HCT116 (cell line): ENCODE measurements around the gene MGST2. TPM values are rescaled to one million over a fixed set of nuclear protein-coding genes. Genes with fewer than 3 reads are reported as not detected.

Source experiments
- ATAC-seq: fragments of 200-7000 bp; cut with Tn5 transposase; 2 replicates; pipeline ENCODE4 v1.9.1; 2020; ENCODE audit warnings: mild to moderate bottlenecking, moderate library complexity
- BruUV-seq: library from RNA; stranded (reverse); fragments of 400-500 nt; replicated peaks from 2 replicates; lab custom pipeline; 2021; lab: Mats Ljungman, UMichigan
- CTCF ChIA-PET: fragments of 300-600 bp; sonication (Branson Sonifier 250); formaldehyde crosslinking; loops from one replicate; lab custom pipeline; 2021; ENCODE audit warnings: antibody characterized with exemption; lab: Charles Lee
- POLR2A ChIA-PET: fragments of 300-600, 350-600 bp; sonication (Branson Sonifier 250); formaldehyde crosslinking; loops from one replicate; lab custom pipeline; 2021; ENCODE audit warnings: antibody characterized with exemption; lab: Charles Lee
- RAD21 ChIA-PET, 2 experiments: fragments of 300-600 bp; sonication (Branson Sonifier 250); formaldehyde crosslinking; loops; one replicate each; lab custom pipeline; 2023; ENCODE audit warnings: low total read pairs in 2 of 2; ENCODE audit not compliant: uncharacterized antibody in 2 of 2, unreplicated experiment in 2 of 2, low non-redundant PET in 1 of 2; lab: Charles Lee
- DNase-seq: peaks from one replicate; pipeline ENCODE4 v3.0.0-alpha.2; 2010; ENCODE audit warnings: low read depth, low spot score
- H2AFZ ChIP-seq: fragments of 200-600 bp; shearing (Covaris generic), sonication (generic); 2 replicates; pipeline ENCODE4 v1.6.1; 2017; ENCODE audit warnings: low read depth, mixed run types, mixed read lengths, antibody characterized with exemption, low read length; ENCODE audit not compliant: poor library complexity, severe bottlenecking
- H3K27ac ChIP-seq: 2 replicates; pipeline ENCODE4 v1.5.1; 2012; ENCODE audit warnings: low read depth, low read length
- H3K27me3 ChIP-seq: fragments of 200-600 bp; sonication (generic); 2 replicates; pipeline ENCODE4 v1.6.1; 2016; ENCODE audit warnings: mixed run types, low read length, mixed read lengths; ENCODE audit not compliant: insufficient read depth
- H3K36me3 ChIP-seq, 2 experiments: fragments of 200-500 bp in 1 of 2; fragments of 200-600 bp in 1 of 2; sonication (Bioruptor generic) in 1 of 2; sonication (generic) in 1 of 2; 2 replicates each; pipeline versions ENCODE4 v1.5.1 to v1.6.1; 2014 to 2016; ENCODE audit warnings: low read length in 2 of 2, inconsistent platforms in 1 of 2, mixed read lengths in 1 of 2, mixed run types in 1 of 2; ENCODE audit not compliant: insufficient read depth in 2 of 2, control insufficient read depth in 1 of 2
- H3K4me1 ChIP-seq, 2 experiments: fragments of 200-600 bp in 1 of 2; sonication (generic) in 1 of 2; 2 replicates each; pipeline versions ENCODE4 v1.5.1 to v1.6.1; 2012 to 2017; ENCODE audit warnings: low read length in 2 of 2, inconsistent platforms in 1 of 2, mild to moderate bottlenecking in 1 of 2, mixed read lengths in 1 of 2, mixed run types in 1 of 2, moderate library complexity in 1 of 2; ENCODE audit not compliant: insufficient read depth in 2 of 2, control insufficient read depth in 1 of 2
- H3K4me2 ChIP-seq: fragments of 200-600 bp; sonication (generic); 2 replicates; pipeline ENCODE4 v1.6.1; 2017; ENCODE audit warnings: mixed run types, low read length, mixed read lengths
- H3K4me3 ChIP-seq, 2 experiments: fragments of 200-600 bp in 1 of 2; sonication (generic) in 1 of 2; replicated peaks in 1 of 2; 2 replicates each; pipeline ENCODE4 v1.5.1; 2011 to 2016; ENCODE audit warnings: low read length in 2 of 2, control low read depth in 1 of 2, low read depth in 1 of 2, mild to moderate bottlenecking in 1 of 2, mixed read lengths in 1 of 2, mixed run types in 1 of 2
- H3K79me2 ChIP-seq: fragments of 200-600 bp; sonication (generic); 2 replicates; pipeline ENCODE4 v1.6.1; 2017; ENCODE audit warnings: mild to moderate bottlenecking, mixed run types, low read length, moderate library complexity, mixed read lengths; ENCODE audit not compliant: insufficient read depth
- H3K9ac ChIP-seq: fragments of 200-600 bp; sonication (generic); 2 replicates; pipeline ENCODE4 v1.6.1; 2016; ENCODE audit warnings: low read length, mixed read lengths
- H3K9me2 ChIP-seq: fragments of 200-600 bp; sonication (generic), shearing (Covaris generic); 2 replicates; pipeline ENCODE4 v1.6.1; 2017; ENCODE audit warnings: mixed run types, mild to moderate bottlenecking, moderate library complexity; ENCODE audit not compliant: insufficient read depth
- H3K9me3 ChIP-seq, 2 experiments: fragments of 200-500 bp in 1 of 2; fragments of 200-600 bp in 1 of 2; sonication (Bioruptor generic) in 1 of 2; sonication (generic) in 1 of 2; 2 replicates each; pipeline ENCODE4 v1.6.1; 2014 to 2017; ENCODE audit warnings: low read length in 2 of 2, mixed read lengths in 2 of 2, inconsistent platforms in 1 of 2, low read depth in 1 of 2, mild to moderate bottlenecking in 1 of 2, mixed run types in 1 of 2, moderate library complexity in 1 of 2; ENCODE audit not compliant: control insufficient read depth in 1 of 2, insufficient read depth in 1 of 2
- H4K20me1 ChIP-seq: fragments of 200-600 bp; sonication (generic), shearing (Covaris generic); 2 replicates; pipeline ENCODE4 v1.6.1; 2017; ENCODE audit warnings: mixed run types, mild to moderate bottlenecking, moderate library complexity; ENCODE audit not compliant: insufficient read depth
- ATF3 ChIP-seq: IDR thresholded peaks from 2 replicates; pipeline ENCODE4 v1.6.1; 2012
- CBX3 ChIP-seq: IDR thresholded peaks from 2 replicates; pipeline ENCODE4 v1.6.1; 2012; ENCODE audit warnings: low read depth
- EZH2 ChIP-seq: fragments of 200-600 bp; sonication (generic); IDR thresholded peaks from 2 replicates; pipeline ENCODE4 v1.6.1; 2017; ENCODE audit warnings: antibody characterized with exemption, mixed run types
- EZH2phosphoT487 ChIP-seq: fragments of 200-600 bp; IDR thresholded peaks from 2 replicates; pipeline ENCODE4 v1.6.1; 2018; ENCODE audit warnings: antibody characterized with exemption, borderline replicate concordance
- FOSL1 ChIP-seq: IDR thresholded peaks from 2 replicates; pipeline ENCODE4 v1.6.1; 2012; ENCODE audit warnings: low read depth
- JUND ChIP-seq: IDR thresholded peaks from 2 replicates; pipeline ENCODE4 v1.6.1; 2012
- MAX ChIP-seq: IDR thresholded peaks from 2 replicates; pipeline ENCODE4 v1.6.1; 2012
- POLR2AphosphoS5 ChIP-seq: IDR thresholded peaks from 2 replicates; pipeline ENCODE4 v1.6.1; 2011; ENCODE audit warnings: mild to moderate bottlenecking, low read depth, low read length, moderate library complexity
- RAD21 ChIP-seq: IDR thresholded peaks from 2 replicates; pipeline ENCODE4 v1.6.1; 2012; ENCODE audit warnings: low read depth, mild to moderate bottlenecking
- REST ChIP-seq: IDR thresholded peaks from 2 replicates; pipeline ENCODE4 v1.6.1; 2012; ENCODE audit warnings: low read depth
- SIN3A ChIP-seq: IDR thresholded peaks from 2 replicates; pipeline ENCODE4 v1.6.1; 2012; ENCODE audit warnings: low read depth
- SP1 ChIP-seq: IDR thresholded peaks from 2 replicates; pipeline ENCODE4 v1.6.1; 2012; ENCODE audit warnings: low read depth
- TCF7L2 ChIP-seq: IDR thresholded peaks from 2 replicates; pipeline ENCODE4 v1.7.0; 2011; ENCODE audit warnings: borderline replicate concordance, inconsistent platforms; ENCODE audit not compliant: insufficient read depth, insufficient read length; ENCODE audit errors: extremely low read depth
- ZBTB33 ChIP-seq: IDR thresholded peaks from 2 replicates; pipeline ENCODE4 v1.6.1; 2011; ENCODE audit warnings: mild to moderate bottlenecking, low read length, moderate library complexity; ENCODE audit not compliant: insufficient replicate concordance; ENCODE audit errors: extremely low read depth
- ZNF274 ChIP-seq: fragments of 200-500 bp; sonication (Bioruptor generic); IDR thresholded peaks from 2 replicates; pipeline ENCODE4 v1.6.1; 2014; ENCODE audit warnings: mild to moderate bottlenecking, low read depth, low read length, inconsistent platforms
- intact Hi-C: fragments of 100-400 bp; cut with micrococcal nuclease; formaldehyde crosslinking; loops from 2 replicates; pipeline ENCODE4 v1.10.0; 2022
- total RNA-seq: library from RNA; stranded (reverse); gene quantifications from one replicate; pipeline ENCODE4 v1.2.1, GENCODE V29; 2021; ENCODE audit not compliant: unreplicated experiment

MGST2 gene
- total RNA-seq, 1 experiment from 2014 or later = 24.3 TPM

- no peak for TF ChIP-seq REST
- no peak for TF ChIP-seq CBX3
- no peak for TF ChIP-seq FOSL1
- no peak for TF ChIP-seq EZH2
- TF ChIP-seq ATF3 = no peak
- TF ChIP-seq TCF7L2 = no peak
- no peak for TF ChIP-seq SIN3A
Measured at GRCh38 chr4:139672732-139673131, 7.1 kb downstream of the MGST2 start (continued).

GRCh38 chr4:139674875-139675550 is 9.4 kb downstream of the MGST2 start:
- no peaks in the 10 kb centered on the region for H3K27me3 ChIP-seq
- H3K4me1 ChIP-seq = no peaks in the 10 kb centered on the region
- no TSS peak for BruUV-seq
- RAD21 ChIA-PET = no interaction called here
- H4K20me1 ChIP-seq = no peaks in the 10 kb centered on the region
- POLR2A ChIA-PET = no interaction called here
- H3K9me3 ChIP-seq = no peaks in the 10 kb centered on the region
- H3K4me2 ChIP-seq = no peak overlapping the region
- no peak for DNase-seq
- no peaks in the 10 kb centered on the region for H3K36me3 ChIP-seq
- H3K9me2 ChIP-seq = no peaks in the 10 kb centered on the region
- CTCF ChIA-PET = no interaction called here
- H3K9ac ChIP-seq = no peak overlapping the region
- no peak for ATAC-seq
- no peaks in the 10 kb centered on the region for H3K79me2 ChIP-seq
- no peak overlapping the region for H2AFZ ChIP-seq
- H3K4me3 ChIP-seq = no peak overlapping the region
- H3K27ac ChIP-seq = no peak overlapping the region
- intact Hi-C loops = no loop called here
- TF ChIP-seq ZBTB33 = no peak
- TF ChIP-seq RAD21 = no peak
- TF ChIP-seq FOSL1 = no peak
- TF ChIP-seq SIN3A = no peak
- TF ChIP-seq POLR2AphosphoS5 = no peak
- TF ChIP-seq SP1 = no peak
- TF ChIP-seq EZH2phosphoT487 = no peak
- TF ChIP-seq JUND = no peak
- no peak for TF ChIP-seq TCF7L2
- no peak for TF ChIP-seq MAX
- TF ChIP-seq REST = no peak
- TF ChIP-seq ZNF274 = no peak
